CD4-positive, alpha-beta T cell (primary cell): ENCODE measurements around the gene FN1. TPM values are rescaled to one million over a fixed set of nuclear protein-coding genes. Genes with fewer than 3 reads are reported as not detected.

Source experiments
- ATAC-seq: fragments of 200-7000 bp; cut with Tn5 transposase; one replicate; pipeline ENCODE4 v1.10.0; 2022; ENCODE audit warnings: mild to moderate bottlenecking; ENCODE audit not compliant: poor library complexity
- CTCF ChIA-PET: fragments of 350-600 bp; sonication (Branson Sonifier 250); formaldehyde crosslinking; loops from one replicate; lab custom pipeline; 2021; ENCODE audit warnings: antibody characterized with exemption, inconsistent platforms; lab: Charles Lee
- POLR2A ChIA-PET: fragments of 350-600 bp; sonication (Branson Sonifier 250); formaldehyde crosslinking; loops from one replicate; lab custom pipeline; 2021; ENCODE audit warnings: antibody characterized with exemption, inconsistent platforms; lab: Charles Lee
- DNase-seq, 14 experiments: peaks; one replicate each; pipeline ENCODE4 v3.0.0-alpha.2; 2013 to 2020; ENCODE audit warnings: mixed read lengths in 2 of 14
- H3K27ac ChIP-seq, 2 donors: one replicate each; pipeline versions ENCODE4 v1.5.1 to v1.7.0; 2013; ENCODE audit warnings: low read length in 2 of 2, low read depth in 1 of 2, mild to moderate bottlenecking in 1 of 2
- H3K27me3 ChIP-seq, 2 experiments: 1 replicate in 1 of 2; 2 replicates in 1 of 2; pipeline versions ENCODE4 v1.6.1 to v1.7.0; 2013; ENCODE audit warnings: low read length in 2 of 2, control low read depth in 1 of 2, mild to moderate bottlenecking in 1 of 2, moderate library complexity in 1 of 2; ENCODE audit not compliant: insufficient read depth in 2 of 2, control insufficient read depth in 1 of 2
- H3K36me3 ChIP-seq: one replicate; pipeline ENCODE4 v1.6.1; 2013; ENCODE audit warnings: low read length, control low read depth; ENCODE audit not compliant: insufficient read depth
- H3K4me1 ChIP-seq: one replicate; pipeline ENCODE4 v1.6.1; 2013; ENCODE audit warnings: low read length, control low read depth; ENCODE audit not compliant: insufficient read depth
- H3K4me3 ChIP-seq: one replicate; pipeline ENCODE4 v1.5.1; 2013; ENCODE audit warnings: mild to moderate bottlenecking, low read length, moderate library complexity
- H3K9me3 ChIP-seq, 2 experiments: 1 replicate in 1 of 2; 2 replicates in 1 of 2; pipeline versions ENCODE4 v1.6.1 to v1.7.0; 2013; ENCODE audit warnings: low read length in 2 of 2, mild to moderate bottlenecking in 2 of 2, control low read depth in 1 of 2, moderate library complexity in 1 of 2; ENCODE audit not compliant: control insufficient read depth in 1 of 2, insufficient read depth in 1 of 2
- H3K27ac Mint-ChIP-seq: one replicate; pipeline ENCODE4 v1.8.0; 2020; ENCODE audit warnings: mixed read lengths
- H3K27me3 Mint-ChIP-seq: one replicate; pipeline ENCODE4 v1.8.0; 2021; ENCODE audit warnings: mixed read lengths
- H3K36me3 Mint-ChIP-seq: one replicate; pipeline ENCODE4 v1.8.0; 2021; ENCODE audit warnings: low read depth, mixed read lengths
- H3K4me1 Mint-ChIP-seq: one replicate; pipeline ENCODE4 v1.8.0; 2021; ENCODE audit warnings: low read depth, mixed read lengths
- H3K4me3 Mint-ChIP-seq: one replicate; pipeline ENCODE4 v1.8.0; 2020; ENCODE audit warnings: mild to moderate bottlenecking, mixed read lengths
- H3K9me3 Mint-ChIP-seq: one replicate; pipeline ENCODE4 v1.8.0; 2020; ENCODE audit warnings: mixed read lengths
- intact Hi-C, 2 experiments: fragments of 100-400 bp; cut with DNase I in 1 of 2; cut with micrococcal nuclease in 1 of 2; formaldehyde crosslinking; loops; one replicate each; pipeline versions ENCODE4 v1.15.1 to v1.9.0; 2023 to 2025; cut with DNase I, micrococcal nuclease
- total RNA-seq, 174 experiments: library from RNA in 2 of 174; stranded (reverse) in 2 of 174; gene quantifications; one replicate each; pipeline ENCODE4 v1.2.3 and lab custom pipeline; 2021 to 2026
- TF ChIP-seq, protein P1 (sequence below): fragments of 200-600 bp; IDR thresholded peaks from one replicate; pipeline ENCODE4 v1.8.0; 2022; ENCODE audit warnings: antibody characterized with exemption, mild to moderate bottlenecking

The FN1 gene
- total RNA-seq, 2 experiments from 2014 or later = 0.41 to 0.61 TPM

DNA sequence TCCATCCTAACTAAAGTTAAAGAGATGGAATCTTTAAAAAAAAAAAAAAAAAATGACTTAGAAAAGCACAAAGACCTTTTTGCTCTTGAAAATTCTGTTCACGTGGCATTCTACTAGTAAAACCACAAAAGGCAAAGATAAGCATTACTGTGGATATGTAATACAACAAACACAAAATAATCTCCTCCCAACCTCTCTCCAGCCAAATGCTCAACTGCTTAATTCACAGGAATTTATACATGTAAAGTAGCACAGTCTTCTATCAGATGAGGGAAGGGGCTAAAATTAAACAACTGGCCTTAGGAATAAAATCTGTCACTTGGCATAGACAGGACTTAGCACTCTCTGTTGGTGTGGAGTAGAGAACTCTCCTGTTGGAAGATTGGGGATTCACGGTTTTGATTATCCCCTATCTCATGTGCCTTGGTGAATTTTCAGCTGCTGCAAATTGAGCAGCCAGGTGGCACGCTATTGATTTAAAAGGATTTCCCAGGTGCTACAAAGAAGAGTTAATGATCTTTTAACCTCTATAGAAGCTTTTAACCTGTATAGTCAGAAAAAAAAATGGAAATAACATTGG lies 66.6 kb downstream of the FN1 start:
- H3K4me3 ChIP-seq = no peak overlapping the region
- no peak for ATAC-seq
- H3K9me3 ChIP-seq = no peaks in the 10 kb centered on the region
- H3K27ac Mint-ChIP-seq = no peak overlapping the region
- peaks cover 24% of the 10 kb centered on the region for H3K36me3 Mint-ChIP-seq
- intact Hi-C loops = no loop called here
- TF ChIP-seq, protein P1, sequence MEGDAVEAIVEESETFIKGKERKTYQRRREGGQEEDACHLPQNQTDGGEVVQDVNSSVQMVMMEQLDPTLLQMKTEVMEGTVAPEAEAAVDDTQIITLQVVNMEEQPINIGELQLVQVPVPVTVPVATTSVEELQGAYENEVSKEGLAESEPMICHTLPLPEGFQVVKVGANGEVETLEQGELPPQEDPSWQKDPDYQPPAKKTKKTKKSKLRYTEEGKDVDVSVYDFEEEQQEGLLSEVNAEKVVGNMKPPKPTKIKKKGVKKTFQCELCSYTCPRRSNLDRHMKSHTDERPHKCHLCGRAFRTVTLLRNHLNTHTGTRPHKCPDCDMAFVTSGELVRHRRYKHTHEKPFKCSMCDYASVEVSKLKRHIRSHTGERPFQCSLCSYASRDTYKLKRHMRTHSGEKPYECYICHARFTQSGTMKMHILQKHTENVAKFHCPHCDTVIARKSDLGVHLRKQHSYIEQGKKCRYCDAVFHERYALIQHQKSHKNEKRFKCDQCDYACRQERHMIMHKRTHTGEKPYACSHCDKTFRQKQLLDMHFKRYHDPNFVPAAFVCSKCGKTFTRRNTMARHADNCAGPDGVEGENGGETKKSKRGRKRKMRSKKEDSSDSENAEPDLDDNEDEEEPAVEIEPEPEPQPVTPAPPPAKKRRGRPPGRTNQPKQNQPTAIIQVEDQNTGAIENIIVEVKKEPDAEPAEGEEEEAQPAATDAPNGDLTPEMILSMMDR = no peak
- H3K4me3 Mint-ChIP-seq = no peak overlapping the region
- ChIA-PET CTCF (no interaction called here), POLR2A (interaction anchor here (0.7 kb wide), 1 partner anchor 444 kb away, joined by 3 read pairs; no protein-coding TSS in a partner anchor)
- no peaks in the 10 kb centered on the region for H3K4me1 ChIP-seq
- no peaks in the 10 kb centered on the region for H3K9me3 Mint-ChIP-seq
- H3K27ac ChIP-seq = no peak overlapping the region
- no peaks in the 10 kb centered on the region for H3K27me3 ChIP-seq
- no peaks in the 10 kb centered on the region for H3K4me1 Mint-ChIP-seq
- no peaks in the 10 kb centered on the region for H3K27me3 Mint-ChIP-seq
- no peak for DNase-seq
- no peaks in the 10 kb centered on the region for H3K36me3 ChIP-seq

DNA sequence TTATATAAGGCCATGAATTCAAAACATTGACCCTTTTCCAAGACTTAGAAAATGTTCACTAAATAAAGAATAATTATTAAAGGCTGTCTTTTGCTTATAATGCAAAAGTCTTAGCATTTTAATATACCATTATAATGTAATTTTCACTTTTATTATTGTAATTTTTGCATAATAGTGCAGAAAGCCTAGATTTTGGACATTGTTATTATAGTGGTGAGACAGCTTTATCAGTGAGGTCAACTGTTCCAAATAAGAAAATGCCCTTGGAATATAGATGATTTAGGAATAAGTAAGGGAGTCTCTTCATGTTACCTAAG lies 67.4 kb downstream of the FN1 start:
- Mint-ChIP-seq H3K27ac (no peak overlapping the region), H3K4me3 (no peak overlapping the region), H3K27me3 (no peaks in the 10 kb centered on the region), H3K9me3 (no peaks in the 10 kb centered on the region), H3K4me1 (no peaks in the 10 kb centered on the region), H3K36me3 (peaks cover 26% of the 10 kb centered on the region)
- DNase-seq (no peak), ATAC-seq (no peak)
- H3K4me3 ChIP-seq = no peak overlapping the region
- H3K27ac ChIP-seq = no peak overlapping the region
- TF ChIP-seq, protein P1 = no peak
- intact Hi-C loops = no loop called here
- ChIA-PET POLR2A (no interaction called here), CTCF (no interaction called here)
- no peaks in the 10 kb centered on the region for H3K4me1 ChIP-seq
- H3K9me3 ChIP-seq = no peaks in the 10 kb centered on the region
- no peaks in the 10 kb centered on the region for H3K36me3 ChIP-seq
- H3K27me3 ChIP-seq = no peaks in the 10 kb centered on the region

DNA sequence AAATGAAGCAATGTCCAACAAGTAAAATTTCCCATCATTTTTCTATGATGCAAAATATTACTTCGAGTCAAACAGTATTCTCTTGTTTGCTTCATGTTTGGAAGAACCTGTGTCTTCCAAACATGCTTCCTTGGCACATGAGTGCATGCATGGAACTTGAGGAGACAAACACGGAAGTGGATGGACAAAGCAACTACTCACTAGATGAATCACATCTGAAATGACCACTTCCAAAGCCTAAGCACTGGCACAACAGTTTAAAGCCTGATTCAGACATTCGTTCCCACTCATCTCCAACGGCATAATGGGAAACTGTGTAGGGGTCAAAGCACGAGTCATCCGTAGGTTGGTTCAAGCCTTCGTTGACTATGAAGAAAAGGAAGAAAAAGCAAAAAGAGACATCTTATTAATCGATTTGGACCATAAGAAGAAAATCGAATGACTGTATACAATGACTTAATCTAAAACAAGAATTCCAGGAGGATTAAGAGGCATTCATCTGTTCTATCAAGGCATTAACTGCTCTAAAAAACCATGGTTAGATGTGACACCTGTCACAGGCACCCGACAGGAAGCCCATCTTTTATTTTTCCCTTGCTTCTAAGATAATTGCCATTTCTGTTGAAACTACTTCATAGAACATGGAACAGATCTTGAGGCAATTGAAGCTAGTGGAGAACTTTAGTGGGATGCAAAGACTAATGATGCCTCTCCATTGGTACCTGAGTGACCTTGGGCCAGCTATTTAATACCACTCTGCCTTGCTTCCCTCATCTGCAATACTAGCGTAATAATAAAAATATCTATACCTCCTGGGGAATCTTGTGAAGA lies 68.0 kb downstream of the FN1 start:
- Mint-ChIP-seq H3K9me3 (no peaks in the 10 kb centered on the region), H3K27ac (no peak overlapping the region), H3K4me3 (no peak overlapping the region), H3K36me3 (peaks cover 31% of the 10 kb centered on the region), H3K27me3 (no peaks in the 10 kb centered on the region), H3K4me1 (no peaks in the 10 kb centered on the region)
- ChIA-PET CTCF (no interaction called here), POLR2A (no interaction called here)
- ATAC-seq (no peak), DNase-seq (no peak)
- no peaks in the 10 kb centered on the region for H3K4me1 ChIP-seq
- no peaks in the 10 kb centered on the region for H3K36me3 ChIP-seq
- TF ChIP-seq, protein P1 = no peak
- no peaks in the 10 kb centered on the region for H3K9me3 ChIP-seq
- H3K4me3 ChIP-seq = no peak overlapping the region
- H3K27ac ChIP-seq = no peak overlapping the region
- intact Hi-C loops = no loop called here
- no peaks in the 10 kb centered on the region for H3K27me3 ChIP-seq
